ENCODE measurements around the gene PSD. TPM values are rescaled to one million over a fixed set of nuclear protein-coding genes. Genes with fewer than 3 reads are reported as not detected.

PSD gene
- total and polyA plus RNA-seq, 9 of the 15 experiments (the other 6 are each of a cell fraction or from before 2014, with no cell fraction given), result 0.11 to 1.7 (median 0.54) TPM; not detected in 2

- TF ChIP-seq, protein P1, sequence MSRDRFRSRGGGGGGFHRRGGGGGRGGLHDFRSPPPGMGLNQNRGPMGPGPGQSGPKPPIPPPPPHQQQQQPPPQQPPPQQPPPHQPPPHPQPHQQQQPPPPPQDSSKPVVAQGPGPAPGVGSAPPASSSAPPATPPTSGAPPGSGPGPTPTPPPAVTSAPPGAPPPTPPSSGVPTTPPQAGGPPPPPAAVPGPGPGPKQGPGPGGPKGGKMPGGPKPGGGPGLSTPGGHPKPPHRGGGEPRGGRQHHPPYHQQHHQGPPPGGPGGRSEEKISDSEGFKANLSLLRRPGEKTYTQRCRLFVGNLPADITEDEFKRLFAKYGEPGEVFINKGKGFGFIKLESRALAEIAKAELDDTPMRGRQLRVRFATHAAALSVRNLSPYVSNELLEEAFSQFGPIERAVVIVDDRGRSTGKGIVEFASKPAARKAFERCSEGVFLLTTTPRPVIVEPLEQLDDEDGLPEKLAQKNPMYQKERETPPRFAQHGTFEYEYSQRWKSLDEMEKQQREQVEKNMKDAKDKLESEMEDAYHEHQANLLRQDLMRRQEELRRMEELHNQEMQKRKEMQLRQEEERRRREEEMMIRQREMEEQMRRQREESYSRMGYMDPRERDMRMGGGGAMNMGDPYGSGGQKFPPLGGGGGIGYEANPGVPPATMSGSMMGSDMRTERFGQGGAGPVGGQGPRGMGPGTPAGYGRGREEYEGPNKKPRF (IDR thresholded peaks at IDR 0.05; ENCODE audit: low read depth, low read length), result no peak
- TF ChIP-seq, protein P2, sequence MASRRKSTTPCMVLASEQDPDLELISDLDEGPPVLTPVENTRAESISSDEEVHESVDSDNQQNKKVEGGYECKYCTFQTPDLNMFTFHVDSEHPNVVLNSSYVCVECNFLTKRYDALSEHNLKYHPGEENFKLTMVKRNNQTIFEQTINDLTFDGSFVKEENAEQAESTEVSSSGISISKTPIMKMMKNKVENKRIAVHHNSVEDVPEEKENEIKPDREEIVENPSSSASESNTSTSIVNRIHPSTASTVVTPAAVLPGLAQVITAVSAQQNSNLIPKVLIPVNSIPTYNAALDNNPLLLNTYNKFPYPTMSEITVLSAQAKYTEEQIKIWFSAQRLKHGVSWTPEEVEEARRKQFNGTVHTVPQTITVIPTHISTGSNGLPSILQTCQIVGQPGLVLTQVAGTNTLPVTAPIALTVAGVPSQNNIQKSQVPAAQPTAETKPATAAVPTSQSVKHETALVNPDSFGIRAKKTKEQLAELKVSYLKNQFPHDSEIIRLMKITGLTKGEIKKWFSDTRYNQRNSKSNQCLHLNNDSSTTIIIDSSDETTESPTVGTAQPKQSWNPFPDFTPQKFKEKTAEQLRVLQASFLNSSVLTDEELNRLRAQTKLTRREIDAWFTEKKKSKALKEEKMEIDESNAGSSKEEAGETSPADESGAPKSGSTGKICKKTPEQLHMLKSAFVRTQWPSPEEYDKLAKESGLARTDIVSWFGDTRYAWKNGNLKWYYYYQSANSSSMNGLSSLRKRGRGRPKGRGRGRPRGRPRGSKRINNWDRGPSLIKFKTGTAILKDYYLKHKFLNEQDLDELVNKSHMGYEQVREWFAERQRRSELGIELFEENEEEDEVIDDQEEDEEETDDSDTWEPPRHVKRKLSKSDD (conservative IDR thresholded peaks at IDR 0.05; ENCODE audit: low read length), result no peak
- TF ChIP-seq ZSCAN29 (IDR thresholded peaks at IDR 0.05), result no peak
Observed at GRCh38 chr10:102449321-102450123, 30.9 kb upstream of the PSD start (continued).

- Histone ChIP-seq H3K9me3 (replicated peaks; ENCODE audit: control insufficient read depth, insufficient read depth, low read depth, low read length) (no peaks in the 10 kb centered on the region), H3K9me1 (ENCODE audit: control insufficient read depth, insufficient read depth, low read length) (no peaks in the 10 kb centered on the region), H3K36me3 (ENCODE audit: control insufficient read depth, insufficient read depth, low read length) (no peaks in the 10 kb centered on the region; the same call in 2 of the 3 replicates), H3K27ac (ENCODE audit: extremely low read depth, low read depth, low read length) (no peak overlapping the region), H3K27me3 (ENCODE audit: control insufficient read depth in 2 of 2, insufficient read depth in 2 of 2, low read length in 2 of 2) (no peaks in the 10 kb centered on the region), H3K79me2 (ENCODE audit: control insufficient read depth, insufficient read depth, low read length) (peaks cover 6% of the 10 kb centered on the region; the same call in 1 of the 3 replicates), H3K4me1 (replicated peaks in 1 of 2; ENCODE audit: control insufficient read depth in 2 of 2, insufficient read depth in 2 of 2, low read length in 2 of 2) (peaks cover 6 to 7% of the 10 kb centered on the region in 2 experiments; a peak in 4 of 5 replicates), H3K4me2 (ENCODE audit: insufficient read depth, low read length) (no peak overlapping the region), H3K9ac (ENCODE audit: insufficient read depth in 1 of 2, low read depth in 2 of 2, low read length in 2 of 2) (no peak overlapping the region), H3K4me3 (no peak overlapping the region), H2AFZ (ENCODE audit: low read depth, low read length) (no peak overlapping the region), H4K20me1 (replicated peaks; ENCODE audit: control insufficient read depth, insufficient read depth, low read length) (no peaks in the 10 kb centered on the region)
- FAIRE-seq, result no peak
- DNase-seq (ENCODE audit: extremely low read depth in 1 of 4, low spot score in 3 of 4), result no peak
- WGBS (ENCODE audit: insufficient coverage, low coverage, missing lambda C conversion rate), result 55% methylated on average over 2 of the region's 2 CpGs
- in situ Hi-C loops (cut with MboI), result loop anchor here (25.0 kb wide), 1 partner anchor 608 kb away; the partner anchor contains the start of gene KCNIP2
- intact Hi-C loops (cut with micrococcal nuclease), result no loop called here
- CTCF ChIA-PET (ENCODE audit: low intra/inter-chr PET ratio), result no interaction called here
- ATAC-seq, result no peak
- BruUV-seq (replicated peaks), result no TSS peak
- POLR2A ChIA-PET, result interaction anchor here (1.2 kb wide), 1 partner anchor 10 kb away, joined by 4 read pairs; no protein-coding TSS in a partner anchor
- no peak for TF ChIP-seq LCOR (CRISPR knock-in tag; IDR thresholded peaks at IDR 0.05)
- no peak for TF ChIP-seq ZNF143 (CRISPR knock-in tag; IDR thresholded peaks at IDR 0.05)
- TF ChIP-seq ZBED1 (IDR thresholded peaks at IDR 0.05), result no peak
- TF ChIP-seq ZNF780A (CRISPR knock-in tag; IDR thresholded peaks at IDR 0.05), result no peak
- TF ChIP-seq, protein P3, sequence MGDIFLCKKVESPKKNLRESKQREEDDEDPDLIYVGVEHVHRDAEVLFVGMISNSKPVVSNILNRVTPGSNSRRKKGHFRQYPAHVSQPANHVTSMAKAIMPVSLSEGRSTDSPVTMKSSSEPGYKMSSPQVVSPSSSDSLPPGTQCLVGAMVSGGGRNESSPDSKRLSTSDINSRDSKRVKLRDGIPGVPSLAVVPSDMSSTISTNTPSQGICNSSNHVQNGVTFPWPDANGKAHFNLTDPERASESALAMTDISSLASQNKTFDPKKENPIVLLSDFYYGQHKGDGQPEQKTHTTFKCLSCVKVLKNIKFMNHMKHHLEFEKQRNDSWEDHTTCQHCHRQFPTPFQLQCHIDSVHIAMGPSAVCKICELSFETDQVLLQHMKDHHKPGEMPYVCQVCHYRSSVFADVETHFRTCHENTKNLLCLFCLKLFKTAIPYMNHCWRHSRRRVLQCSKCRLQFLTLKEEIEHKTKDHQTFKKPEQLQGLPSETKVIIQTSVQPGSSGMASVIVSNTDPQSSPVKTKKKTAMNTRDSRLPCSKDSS (IDR thresholded peaks at IDR 0.05; ENCODE audit: low read depth, partially characterized antibody), result no peak
- TF ChIP-seq BACH1 (tag; IDR thresholded peaks at IDR 0.05), result no peak
- no peak for TF ChIP-seq EP400 (IDR thresholded peaks at IDR 0.05)
- TF ChIP-seq ELK3 (CRISPR knock-in tag; IDR thresholded peaks at IDR 0.05), result no peak
- TF ChIP-seq ZNF232 (CRISPR knock-in tag; IDR thresholded peaks at IDR 0.05), result no peak
Observed at GRCh38 chr10:102444851-102445250, 26.3 kb upstream of the PSD start.
